ENCODE measurements around the gene SNTA1.

DNA sequence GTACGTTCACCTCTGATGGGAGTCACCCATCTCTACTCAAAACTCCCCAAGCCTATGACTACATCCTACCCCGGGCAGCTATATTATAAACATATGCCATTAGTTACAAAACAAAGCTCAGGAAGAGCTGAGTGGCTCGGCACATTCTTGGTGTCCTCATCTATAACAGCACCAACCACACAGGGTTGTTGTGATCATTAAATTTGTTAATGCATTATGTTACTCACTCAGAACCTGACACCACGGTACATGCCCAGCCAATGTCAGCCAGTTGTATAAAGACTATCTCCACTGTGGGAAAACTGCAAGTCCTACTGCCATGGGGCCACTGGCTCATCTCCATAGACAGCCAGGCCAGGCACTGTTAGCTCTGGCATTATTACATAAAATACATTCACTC, 50.0 kb downstream of the SNTA1 start:
- TF ChIP-seq, protein P1, sequence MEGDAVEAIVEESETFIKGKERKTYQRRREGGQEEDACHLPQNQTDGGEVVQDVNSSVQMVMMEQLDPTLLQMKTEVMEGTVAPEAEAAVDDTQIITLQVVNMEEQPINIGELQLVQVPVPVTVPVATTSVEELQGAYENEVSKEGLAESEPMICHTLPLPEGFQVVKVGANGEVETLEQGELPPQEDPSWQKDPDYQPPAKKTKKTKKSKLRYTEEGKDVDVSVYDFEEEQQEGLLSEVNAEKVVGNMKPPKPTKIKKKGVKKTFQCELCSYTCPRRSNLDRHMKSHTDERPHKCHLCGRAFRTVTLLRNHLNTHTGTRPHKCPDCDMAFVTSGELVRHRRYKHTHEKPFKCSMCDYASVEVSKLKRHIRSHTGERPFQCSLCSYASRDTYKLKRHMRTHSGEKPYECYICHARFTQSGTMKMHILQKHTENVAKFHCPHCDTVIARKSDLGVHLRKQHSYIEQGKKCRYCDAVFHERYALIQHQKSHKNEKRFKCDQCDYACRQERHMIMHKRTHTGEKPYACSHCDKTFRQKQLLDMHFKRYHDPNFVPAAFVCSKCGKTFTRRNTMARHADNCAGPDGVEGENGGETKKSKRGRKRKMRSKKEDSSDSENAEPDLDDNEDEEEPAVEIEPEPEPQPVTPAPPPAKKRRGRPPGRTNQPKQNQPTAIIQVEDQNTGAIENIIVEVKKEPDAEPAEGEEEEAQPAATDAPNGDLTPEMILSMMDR (IDR thresholded peaks at IDR 0.05): no peak
- TF ChIP-seq POLR2A (IDR thresholded peaks at IDR 0.05; ENCODE audit: low read depth): no peak
- TF ChIP-seq POLR2AphosphoS5 (IDR thresholded peaks at IDR 0.05): no peak
- no peak for TF ChIP-seq EP300 (IDR thresholded peaks at IDR 0.05)
